ENCODE data around the gene PYCR2. TPM values are rescaled to one million over a fixed set of nuclear protein-coding genes. Genes with fewer than 3 reads are reported as not detected.

The PYCR2 gene
- total RNA-seq, 1 donor = 36.7 TPM

DNA sequence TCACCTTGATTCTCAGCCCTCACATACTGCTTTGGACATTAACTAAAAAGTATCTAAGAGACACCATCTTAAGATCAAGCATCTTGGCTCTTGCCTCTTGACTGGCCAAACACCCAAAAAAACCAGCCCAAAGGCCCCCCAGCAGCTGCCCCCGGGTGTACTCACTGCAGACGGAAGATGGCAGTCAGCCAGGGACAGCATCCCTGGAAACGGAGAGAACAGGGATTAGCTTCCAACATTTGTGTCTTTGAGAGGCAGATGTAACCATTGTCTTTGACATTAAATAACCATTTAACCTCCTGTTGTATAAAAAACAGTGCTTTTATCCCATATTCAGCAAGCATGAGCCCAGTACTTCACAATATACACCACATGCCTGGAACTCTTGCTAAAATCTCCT lies 53.1 kb downstream of the PYCR2 start:
- no peak for DNase-seq (ENCODE audit: low read depth)
- TF ChIP-seq, protein P1, sequence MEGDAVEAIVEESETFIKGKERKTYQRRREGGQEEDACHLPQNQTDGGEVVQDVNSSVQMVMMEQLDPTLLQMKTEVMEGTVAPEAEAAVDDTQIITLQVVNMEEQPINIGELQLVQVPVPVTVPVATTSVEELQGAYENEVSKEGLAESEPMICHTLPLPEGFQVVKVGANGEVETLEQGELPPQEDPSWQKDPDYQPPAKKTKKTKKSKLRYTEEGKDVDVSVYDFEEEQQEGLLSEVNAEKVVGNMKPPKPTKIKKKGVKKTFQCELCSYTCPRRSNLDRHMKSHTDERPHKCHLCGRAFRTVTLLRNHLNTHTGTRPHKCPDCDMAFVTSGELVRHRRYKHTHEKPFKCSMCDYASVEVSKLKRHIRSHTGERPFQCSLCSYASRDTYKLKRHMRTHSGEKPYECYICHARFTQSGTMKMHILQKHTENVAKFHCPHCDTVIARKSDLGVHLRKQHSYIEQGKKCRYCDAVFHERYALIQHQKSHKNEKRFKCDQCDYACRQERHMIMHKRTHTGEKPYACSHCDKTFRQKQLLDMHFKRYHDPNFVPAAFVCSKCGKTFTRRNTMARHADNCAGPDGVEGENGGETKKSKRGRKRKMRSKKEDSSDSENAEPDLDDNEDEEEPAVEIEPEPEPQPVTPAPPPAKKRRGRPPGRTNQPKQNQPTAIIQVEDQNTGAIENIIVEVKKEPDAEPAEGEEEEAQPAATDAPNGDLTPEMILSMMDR (IDR thresholded peaks at IDR 0.05; ENCODE audit: insufficient read depth, low read depth, low read length) = no peak
- H3K4me3 ChIP-seq (ENCODE audit: low read depth, low read length) = no peak overlapping the region

Small RNA genes within 50 kb of the gene (small RNA-seq; reads per million reads assigned to genes)
- not detected for gene AL117348.1
- gene NDUFA3P3 = not detected

Other genes with a start within 250 kb of the PYCR2 start
- gene SRP9, start 146.4 kb downstream of the PYCR2 start, total RNA-seq = 166 and 232 TPM in 2 replicates
- 17.7 and 31.5 TPM in 2 replicates for gene EPHX1, start 114.1 kb downstream of the PYCR2 start, total RNA-seq
- 20.3 and 26.3 TPM in 2 replicates for gene TMEM63A, start 41.9 kb downstream of the PYCR2 start, total RNA-seq
- 0.32 TPM in 1 of 2 replicates, not detected in the other for gene LEFTY1, start 35.1 kb downstream of the PYCR2 start, total RNA-seq
- gene LEFTY2, start 17.0 kb upstream of the PYCR2 start, total RNA-seq = under 0.01 TPM in 1 of 2 replicates, not detected in the other
- 22.2 and 31.5 TPM in 2 replicates for gene SDE2, start 75.1 kb upstream of the PYCR2 start, total RNA-seq
- 107 and 148 TPM in 2 replicates for gene H3-3A, start 138.5 kb upstream of the PYCR2 start, total RNA-seq

All from fibroblast of villous mesenchyme (primary cell).